ENCODE measurements around the gene THSD7A.

Gene THSD7A

DNA sequence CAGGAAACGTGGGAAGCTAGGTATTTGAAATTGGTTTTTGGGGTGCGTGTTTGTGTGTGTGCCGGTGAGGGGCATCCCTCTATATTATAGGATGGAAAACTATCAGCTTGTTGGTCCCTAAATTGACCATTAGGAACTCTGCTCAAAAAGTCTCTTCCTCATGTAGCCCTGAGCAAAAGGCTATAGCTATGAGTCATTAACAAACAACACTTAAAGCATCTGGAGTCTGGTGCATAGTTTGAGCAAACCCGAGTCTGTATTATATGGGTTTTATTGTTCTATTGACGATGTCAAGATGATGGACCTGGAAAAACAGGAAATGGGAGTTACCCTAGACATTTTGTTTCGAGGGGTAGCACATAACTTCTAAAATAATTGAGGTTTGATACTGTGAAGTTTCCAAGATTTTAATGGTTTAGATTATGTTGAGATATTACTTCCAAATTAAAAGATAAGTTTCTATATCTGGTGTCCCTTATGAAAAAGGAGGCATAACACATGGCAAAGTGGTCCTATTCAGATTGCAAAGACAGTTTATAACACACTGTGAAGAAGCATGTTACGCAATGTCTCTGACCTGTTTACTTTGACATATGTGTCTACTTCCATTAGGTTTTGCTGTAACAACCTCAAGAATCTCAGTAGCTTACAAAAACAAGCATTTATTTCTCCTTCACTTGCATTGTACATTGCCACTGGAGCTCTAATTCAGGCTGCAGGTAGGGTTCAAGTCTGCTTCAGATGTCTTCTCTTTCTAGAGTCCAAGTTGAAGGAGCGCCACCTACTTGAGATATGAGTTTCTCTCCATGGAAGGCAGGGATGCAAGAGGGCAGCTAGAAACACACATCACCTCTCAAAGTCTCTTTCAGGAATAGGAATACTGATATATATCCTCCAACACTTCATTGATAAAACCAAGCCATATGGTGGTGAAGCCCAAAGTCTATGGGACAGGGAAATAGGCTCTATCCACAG is 500.6 kb downstream of the THSD7A start:
- no peak for DNase-seq
- ATAC-seq = no peak

DNA sequence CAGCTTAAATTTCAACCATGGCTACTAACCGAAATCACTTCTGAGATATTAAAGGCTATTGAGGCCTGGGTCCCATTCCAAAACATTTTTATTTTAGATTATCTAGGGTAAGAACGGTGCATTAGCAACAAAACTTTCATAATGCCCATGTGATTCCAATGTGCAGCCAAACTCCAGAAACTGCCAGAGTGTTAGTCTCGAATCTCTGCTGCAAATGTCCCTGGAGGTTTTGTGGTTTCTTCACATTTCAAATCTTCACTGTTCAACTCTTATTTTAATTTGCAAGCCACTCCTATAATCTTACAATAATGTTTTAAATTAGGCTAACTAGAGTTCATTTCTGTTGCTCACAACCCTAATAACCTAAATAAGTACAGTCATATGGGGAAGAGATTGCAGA is 501.3 kb downstream of the THSD7A start:
- DNase-seq = no peak
- no peak for ATAC-seq

DNA sequence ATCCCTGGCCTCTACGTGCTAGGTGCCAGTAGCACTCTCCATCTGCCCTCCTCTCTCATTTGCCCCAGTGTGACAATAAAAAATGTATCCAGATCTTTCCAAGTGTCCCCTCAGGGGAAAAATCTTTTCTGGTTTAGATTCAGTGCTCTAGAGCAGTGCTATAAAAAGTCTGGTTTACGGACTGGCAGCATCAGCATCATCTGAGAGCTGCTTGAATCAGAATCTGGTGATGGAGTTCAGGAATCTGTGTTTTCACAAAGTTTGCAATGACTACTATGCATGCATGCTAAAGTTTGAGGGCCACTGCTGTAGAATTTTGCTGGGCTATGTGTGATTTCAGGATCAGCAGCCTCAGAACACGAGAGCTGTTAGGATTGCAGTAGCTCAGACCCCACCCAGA is 501.8 kb downstream of the THSD7A start:
- no peak for DNase-seq
- ATAC-seq = no peak

- DNase-seq = no peak
- ATAC-seq = no peak
These were observed 502.4 kb downstream of the THSD7A start for GRCh38 chr7:11329626-11330025.

DNA sequence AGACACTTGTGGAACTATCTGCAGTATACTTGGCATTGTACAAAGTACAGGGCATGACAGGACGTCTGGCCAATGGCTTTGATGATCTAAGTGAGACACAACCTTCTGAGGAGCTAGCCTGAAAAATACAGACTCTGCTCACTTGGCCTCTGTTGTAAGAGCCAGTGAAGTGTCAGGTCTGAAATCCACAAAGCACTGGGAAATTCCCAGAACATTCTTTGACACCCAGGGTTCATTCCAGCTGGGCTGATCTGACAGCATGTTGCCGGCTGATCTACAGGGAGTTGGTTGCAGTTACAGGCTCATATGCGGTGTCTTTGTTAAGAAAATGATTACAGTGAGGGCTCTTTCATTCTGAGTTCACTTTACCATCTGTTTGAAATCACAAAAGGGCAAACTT is 503.7 kb downstream of the THSD7A start:
- ATAC-seq (no peak), DNase-seq (no peak)

DNA sequence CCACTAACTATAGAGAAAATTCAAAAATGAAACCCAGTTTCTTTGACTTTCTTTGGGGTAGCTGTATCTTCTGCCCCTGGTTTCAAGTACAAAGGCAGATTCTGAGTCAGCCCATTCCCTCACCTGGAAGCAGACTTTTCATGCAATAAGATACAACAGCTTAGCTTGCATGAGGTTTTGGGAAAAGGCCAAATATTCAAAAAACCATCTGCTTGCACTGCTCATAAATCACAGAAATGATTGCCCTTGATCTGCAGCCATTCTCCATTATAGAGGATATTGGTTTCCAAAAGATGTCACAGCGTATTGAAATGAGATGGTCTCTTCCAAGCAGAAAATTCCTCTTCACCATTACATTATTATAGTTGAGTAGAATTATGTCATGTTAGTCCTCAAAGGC is 504.4 kb downstream of the THSD7A start:
- no peak for DNase-seq
- ATAC-seq = no peak
